Measurements from ENCODE around the gene SCGB3A1.

The SCGB3A1 gene

GRCh38 chr5:180575571-180575970 is 15.7 kb downstream of the SCGB3A1 start:
- in situ Hi-C loops (cut with MboI; ENCODE audit: low sequenced_read_pairs, unreplicated experiment), result no loop called here
- no peak for TF ChIP-seq CTCF (IDR thresholded peaks at IDR 0.05; ENCODE audit: borderline replicate concordance, control extremely low read depth, extremely low read depth, insufficient read depth, missing control alignments)
- no peak for DNase-seq (ENCODE audit: low spot score)

- in situ Hi-C loops (cut with MboI; ENCODE audit: low sequenced_read_pairs, unreplicated experiment), result no loop called here
- no peak for TF ChIP-seq CTCF (IDR thresholded peaks at IDR 0.05; ENCODE audit: borderline replicate concordance, control extremely low read depth, extremely low read depth, insufficient read depth, missing control alignments)
- no peak for DNase-seq (ENCODE audit: low spot score)
Measured at GRCh38 chr5:180568914-180569313, 22.4 kb downstream of the SCGB3A1 start.

GRCh38 chr5:180563994-180564393 is 27.3 kb downstream of the SCGB3A1 start:
- in situ Hi-C loops (cut with MboI; ENCODE audit: low sequenced_read_pairs, unreplicated experiment), result no loop called here
- DNase-seq (ENCODE audit: low spot score), result peak; percentile 20

GRCh38 chr5:180558232-180558631 is 33.1 kb downstream of the SCGB3A1 start:
- no peak for TF ChIP-seq CTCF (IDR thresholded peaks at IDR 0.05; ENCODE audit: borderline replicate concordance, control extremely low read depth, extremely low read depth, insufficient read depth, missing control alignments)
- in situ Hi-C loops (cut with MboI; ENCODE audit: low sequenced_read_pairs, unreplicated experiment), result no loop called here

More at GRCh38 chr5:180563994-180564393, 27.3 kb downstream of the SCGB3A1 start:
- TF ChIP-seq CTCF (IDR thresholded peaks at IDR 0.05; ENCODE audit: borderline replicate concordance, control extremely low read depth, extremely low read depth, insufficient read depth, missing control alignments), result no peak

GRCh38 chr5:180557217-180557809 is 34.0 kb downstream of the SCGB3A1 start:
- in situ Hi-C loops (cut with MboI; ENCODE audit: low sequenced_read_pairs, unreplicated experiment), result no loop called here
- no peak for DNase-seq (ENCODE audit: low spot score)
- TF ChIP-seq CTCF (IDR thresholded peaks at IDR 0.05; ENCODE audit: borderline replicate concordance, control extremely low read depth, extremely low read depth, insufficient read depth, missing control alignments), result no peak

More at GRCh38 chr5:180558232-180558631, 33.1 kb downstream of the SCGB3A1 start:
- no peak for DNase-seq (ENCODE audit: low spot score)

GRCh38 chr5:180555168-180555921 is 36.0 kb downstream of the SCGB3A1 start:
- TF ChIP-seq CTCF (IDR thresholded peaks at IDR 0.05; ENCODE audit: borderline replicate concordance, control extremely low read depth, extremely low read depth, insufficient read depth, missing control alignments), result no peak
- in situ Hi-C loops (cut with MboI; ENCODE audit: low sequenced_read_pairs, unreplicated experiment), result no loop called here
- no peak for DNase-seq (ENCODE audit: low spot score)
